GM12872 (cell line): ENCODE measurements around the gene PRPF19.

Experiments
- CTCF ChIP-seq: IDR thresholded peaks from 3 replicates; pipeline ENCODE4 v1.5.1; 2011; ENCODE audit warnings: low read depth, mild to moderate bottlenecking, low read length, moderate library complexity; ENCODE audit not compliant: insufficient read depth

PRPF19 gene

DNA sequence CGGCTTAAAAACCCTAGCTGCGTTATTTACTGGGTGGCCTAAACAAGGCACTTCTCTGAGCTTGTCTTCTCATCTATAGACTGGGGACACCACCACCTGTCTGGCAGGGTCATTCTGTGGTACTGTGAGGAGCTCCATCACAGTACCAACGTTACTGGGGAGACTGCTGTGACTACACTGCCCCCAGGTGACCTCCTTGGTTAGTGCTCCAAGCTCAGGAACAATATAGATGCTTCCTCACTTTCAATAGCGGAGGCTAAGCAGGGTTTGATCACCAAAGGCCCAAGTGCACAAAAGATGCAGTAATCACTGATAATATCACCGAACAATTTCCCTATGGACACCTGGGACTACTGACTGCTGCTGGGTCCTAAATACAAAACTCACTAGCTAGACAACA is 18.8 kb downstream of the PRPF19 start:
- TF ChIP-seq CTCF = peak; percentile 66

DNA sequence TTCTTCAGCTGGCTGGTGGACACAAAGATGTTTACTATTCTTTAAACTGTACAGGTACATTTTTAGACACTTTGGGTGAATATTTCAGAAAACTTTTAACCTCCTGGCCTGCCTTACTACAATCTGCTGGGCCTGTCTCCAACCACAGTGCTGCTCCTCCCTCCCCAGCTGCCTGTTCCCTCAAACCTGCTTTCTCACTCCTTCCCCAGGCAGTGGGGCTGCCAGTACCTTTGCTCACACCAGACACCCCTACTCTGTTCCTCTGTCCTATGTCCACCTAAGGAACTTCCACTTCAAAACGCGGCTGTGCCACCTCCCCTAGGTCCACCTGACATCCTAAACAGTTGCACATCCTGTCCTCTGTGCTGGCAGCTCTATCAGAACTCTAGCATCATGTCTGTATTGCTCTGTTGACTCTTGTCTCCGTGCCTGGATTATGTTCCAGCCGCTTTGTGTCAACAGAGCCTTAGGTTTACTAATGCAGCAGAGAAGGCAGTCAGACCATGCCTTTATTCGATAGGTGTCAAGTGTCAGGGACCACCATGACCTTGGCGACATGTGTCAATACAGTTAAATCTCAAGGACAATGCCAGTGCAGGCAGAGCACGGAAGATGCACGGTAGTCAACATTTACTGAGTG is 25.6 kb downstream of the PRPF19 start:
- TF ChIP-seq CTCF = no peak

DNA sequence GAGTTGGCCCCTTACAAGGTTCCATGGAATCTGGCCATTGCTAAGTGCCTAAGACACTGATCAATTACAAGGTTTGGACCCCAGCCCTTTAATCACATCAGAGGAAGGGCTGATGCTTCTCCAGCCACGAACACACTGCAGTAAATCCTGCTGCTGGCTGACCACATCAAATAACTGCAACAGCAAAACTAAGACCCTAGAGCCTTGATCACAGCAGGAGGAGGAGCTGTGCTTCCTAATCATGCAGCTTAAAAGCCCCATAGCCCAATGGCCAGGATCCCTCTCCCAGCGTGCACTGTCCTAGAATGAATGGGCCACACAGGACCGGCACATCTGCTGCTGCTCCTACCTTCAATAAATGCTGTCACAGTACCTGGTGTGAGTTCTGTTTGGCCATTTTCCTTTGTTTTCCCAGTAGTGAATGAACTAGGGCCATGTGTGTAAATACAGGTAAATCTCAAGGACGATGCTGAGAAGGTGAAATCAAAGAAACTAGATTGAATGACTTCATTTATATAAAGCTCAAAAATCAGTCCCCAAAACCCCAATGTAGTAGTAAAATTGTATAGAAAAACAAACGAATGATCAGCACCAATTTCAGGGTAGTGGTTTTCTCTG is 26.3 kb downstream of the PRPF19 start:
- no peak for TF ChIP-seq CTCF

- no peak for TF ChIP-seq CTCF
Measured at GRCh38 chr11:60879104-60879503, 27.3 kb downstream of the PRPF19 start.

- no peak for TF ChIP-seq CTCF
Measured at GRCh38 chr11:60878245-60879101, 27.9 kb downstream of the PRPF19 start.

- no peak for TF ChIP-seq CTCF
Measured at GRCh38 chr11:60876168-60876485, 30.3 kb downstream of the PRPF19 start.

- TF ChIP-seq CTCF = no peak
Measured at GRCh38 chr11:60875366-60876167, 30.8 kb downstream of the PRPF19 start.
